OCI-LY3 (cell line): ENCODE measurements around the gene RGS13.

Experiments used
- H2AFZ ChIP-seq: fragments of 200-600, 300-600 bp; shearing (Covaris generic); 2 replicates; pipeline ENCODE4 v1.6.0; 2014; ENCODE audit warnings: antibody characterized with exemption, low read depth, low read length
- H3K27ac ChIP-seq: fragments of 200-600, 300-600 bp; sonication (generic); 2 replicates; pipeline ENCODE4 v1.5.1; 2014; ENCODE audit warnings: mild to moderate bottlenecking, low read length, moderate library complexity, mixed read lengths
- H3K27me3 ChIP-seq: fragments of 200-600, 300-600 bp; sonication (generic); 2 replicates; pipeline ENCODE4 v1.6.1; 2014; ENCODE audit warnings: low read depth, low read length, mixed read lengths
- H3K36me3 ChIP-seq: fragments of 200-600, 300-600 bp; sonication (generic); replicated peaks from 2 replicates; pipeline ENCODE3; 2014; ENCODE audit warnings: low read depth, low read length, mixed read lengths
- H3K4me1 ChIP-seq: fragments of 300-600, 200-600 bp; sonication (generic); 2 replicates; pipeline ENCODE4 v1.6.1; 2014; ENCODE audit warnings: low read length, mixed read lengths
- H3K4me2 ChIP-seq: fragments of 200-600, 300-600 bp; sonication (generic); 2 replicates; pipeline ENCODE4 v1.6.1; 2014; ENCODE audit warnings: low read length, mixed read lengths
- H3K4me3 ChIP-seq: fragments of 300-600, 200-600 bp; sonication (generic); 2 replicates; pipeline ENCODE4 v1.5.1; 2014; ENCODE audit warnings: antibody characterized with exemption, mild to moderate bottlenecking, low read length, moderate library complexity
- H3K79me2 ChIP-seq: fragments of 300-600, 200-600 bp; shearing (Covaris generic); 2 replicates; pipeline ENCODE4 v1.6.1; 2014; ENCODE audit warnings: mild to moderate bottlenecking, low read length, mixed read lengths
- H3K9ac ChIP-seq: fragments of 300-600, 200-600 bp; shearing (Covaris generic); 2 replicates; pipeline ENCODE4 v1.6.0; 2014; ENCODE audit warnings: mild to moderate bottlenecking, low read length, moderate library complexity
- H3K9me3 ChIP-seq: fragments of 200-600, 300-600 bp; shearing (Covaris generic); 2 replicates; pipeline ENCODE4 v1.6.1; 2014; ENCODE audit warnings: low read length, mixed read lengths; ENCODE audit not compliant: insufficient read depth
- H4K20me1 ChIP-seq: fragments of 200-600, 300-600 bp; sonication (generic); 2 replicates; pipeline ENCODE4 v1.6.1; 2016; ENCODE audit warnings: low read length, mixed read lengths; ENCODE audit not compliant: insufficient read depth
- CTCF ChIP-seq: fragments of 200-600, 300-600 bp; sonication (generic); IDR thresholded peaks from 2 replicates; pipeline ENCODE4 v1.5.1; 2014; ENCODE audit warnings: antibody characterized with exemption, low read length, low read depth
- EZH2phosphoT487 ChIP-seq: fragments of 200-600 bp; shearing (Covaris generic); IDR thresholded peaks from 2 replicates; pipeline ENCODE4 v1.6.1; 2018; ENCODE audit warnings: antibody characterized with exemption, mixed run types, low read depth

Gene RGS13

DNA sequence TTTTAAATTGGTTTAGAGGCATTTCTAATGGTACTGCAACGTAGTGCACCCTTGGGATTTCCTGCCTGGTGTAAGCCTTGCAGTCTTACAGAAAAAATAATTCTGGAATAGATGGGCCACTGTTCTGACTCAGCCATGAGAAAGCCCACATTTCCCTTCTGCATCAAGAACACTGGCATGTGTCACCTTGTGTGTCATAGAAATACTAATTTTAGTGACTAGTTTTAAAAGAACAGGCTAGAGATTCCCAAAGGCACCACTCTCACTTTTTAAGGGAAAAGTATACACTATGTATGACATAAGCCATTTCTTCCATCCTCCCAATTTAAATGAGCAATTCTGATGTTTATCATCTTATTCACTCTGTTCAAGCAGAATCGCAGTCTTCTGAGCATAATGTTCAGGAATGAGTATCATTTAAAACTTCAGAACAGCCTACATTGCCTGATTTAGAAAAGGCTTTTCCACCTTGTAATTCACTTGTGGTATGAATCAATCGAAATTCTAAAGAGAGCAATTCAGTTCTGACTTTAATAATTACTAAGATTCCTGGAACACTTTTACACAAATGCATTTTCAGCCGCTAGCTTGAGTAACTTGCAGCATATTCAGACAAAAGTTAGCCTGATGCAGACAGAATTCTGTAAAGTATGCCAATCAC lies 18.8 kb downstream of the RGS13 start:
- Histone ChIP-seq H3K9me3 (no peaks in the 10 kb centered on the region), H3K27ac (no peak overlapping the region), H3K4me3 (no peak overlapping the region), H3K4me1 (no peaks in the 10 kb centered on the region), H3K9ac (no peak overlapping the region), H3K36me3 (peaks cover 88% of the 10 kb centered on the region), H3K27me3 (no peaks in the 10 kb centered on the region), H3K79me2 (peaks cover 48% of the 10 kb centered on the region), H2AFZ (no peak overlapping the region), H3K4me2 (no peak overlapping the region), H4K20me1 (peaks cover 87% of the 10 kb centered on the region)
- no peak for TF ChIP-seq EZH2phosphoT487

DNA sequence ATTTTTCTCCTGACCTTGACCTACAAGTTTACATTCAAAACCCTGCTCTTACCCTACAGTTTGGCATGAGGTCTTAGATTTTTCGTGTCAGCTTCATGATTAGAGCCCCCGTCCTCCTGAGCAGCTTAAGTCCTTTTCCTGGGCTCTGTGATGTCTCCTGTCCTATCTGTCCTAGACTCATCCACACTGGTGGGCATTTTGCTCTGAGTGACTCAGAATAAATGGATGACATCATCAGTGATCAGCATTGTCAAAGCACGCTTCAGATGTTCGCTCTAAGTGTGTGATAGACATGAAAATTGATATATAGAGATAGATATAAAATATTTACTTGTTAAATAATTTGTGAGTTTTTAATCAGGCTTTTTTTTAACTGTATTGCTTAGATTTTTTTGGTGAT lies 21.8 kb downstream of the RGS13 start:
- no peak overlapping the region for H3K4me2 ChIP-seq
- no peak for TF ChIP-seq EZH2phosphoT487
- TF ChIP-seq CTCF = no peak
- no peak overlapping the region for H3K9ac ChIP-seq
- H3K27ac ChIP-seq = no peak overlapping the region
- H4K20me1 ChIP-seq = peaks cover 59% of the 10 kb centered on the region
- H2AFZ ChIP-seq = no peak overlapping the region
- H3K4me3 ChIP-seq = no peak overlapping the region
- no peaks in the 10 kb centered on the region for H3K27me3 ChIP-seq
- H3K4me1 ChIP-seq = no peaks in the 10 kb centered on the region
- H3K9me3 ChIP-seq = 0 out of 2 replicates have a peak, but pooled peaks cover 3% of the 10 kb centered on the region
- H3K36me3 ChIP-seq = peaks cover 84% of the 10 kb centered on the region
- H3K79me2 ChIP-seq = peaks cover 19% of the 10 kb centered on the region

- peaks cover 80% of the 10 kb centered on the region for H3K36me3 ChIP-seq
- TF ChIP-seq EZH2phosphoT487 (no peak), CTCF (no peak)
Measured at GRCh38 chr1:192658255-192658654, 22.3 kb downstream of the RGS13 start.

GRCh38 chr1:192660613-192661012 lies 24.7 kb downstream of the RGS13 start:
- no peak overlapping the region for H3K9ac ChIP-seq
- no peak overlapping the region for H3K27ac ChIP-seq
- H3K9me3 ChIP-seq = 0 out of 2 replicates have a peak, but pooled peaks cover 3% of the 10 kb centered on the region
- no peaks in the 10 kb centered on the region for H3K4me1 ChIP-seq
- H3K27me3 ChIP-seq = no peaks in the 10 kb centered on the region
- no peak overlapping the region for H3K4me3 ChIP-seq
- TF ChIP-seq CTCF = no peak
- no peak for TF ChIP-seq EZH2phosphoT487
- H3K36me3 ChIP-seq = peaks cover 65% of the 10 kb centered on the region
- peaks cover 8% of the 10 kb centered on the region for H3K79me2 ChIP-seq
- no peak overlapping the region for H2AFZ ChIP-seq
- peaks cover 41% of the 10 kb centered on the region for H4K20me1 ChIP-seq
- H3K4me2 ChIP-seq = no peak overlapping the region

More at GRCh38 chr1:192658255-192658654, 22.3 kb downstream of the RGS13 start:
- no peaks in the 10 kb centered on the region for H3K4me1 ChIP-seq
- H3K79me2 ChIP-seq = peaks cover 19% of the 10 kb centered on the region
- no peaks in the 10 kb centered on the region for H3K27me3 ChIP-seq
- H3K4me2 ChIP-seq = no peak overlapping the region
- 0 out of 2 replicates have a peak, but pooled peaks cover 3% of the 10 kb centered on the region for H3K9me3 ChIP-seq
- H3K9ac ChIP-seq = no peak overlapping the region
- no peak overlapping the region for H3K4me3 ChIP-seq
- peaks cover 54% of the 10 kb centered on the region for H4K20me1 ChIP-seq
- H3K27ac ChIP-seq = no peak overlapping the region
- H2AFZ ChIP-seq = no peak overlapping the region
